ENCODE data around the gene TP53I13. TPM values are rescaled to one million over a fixed set of nuclear protein-coding genes. Genes with fewer than 3 reads are reported as not detected.
A peak's percentile ranks its signal among the peaks of the same experiment; 100 is the strongest.

Gene TP53I13
- total and polyA plus RNA-seq, 10 of the 15 experiments (the other 5 are each of a cell fraction or from before 2014, with no cell fraction given), result 0.31 to 45.1 (median 19.5) TPM; not detected in 1

DNA sequence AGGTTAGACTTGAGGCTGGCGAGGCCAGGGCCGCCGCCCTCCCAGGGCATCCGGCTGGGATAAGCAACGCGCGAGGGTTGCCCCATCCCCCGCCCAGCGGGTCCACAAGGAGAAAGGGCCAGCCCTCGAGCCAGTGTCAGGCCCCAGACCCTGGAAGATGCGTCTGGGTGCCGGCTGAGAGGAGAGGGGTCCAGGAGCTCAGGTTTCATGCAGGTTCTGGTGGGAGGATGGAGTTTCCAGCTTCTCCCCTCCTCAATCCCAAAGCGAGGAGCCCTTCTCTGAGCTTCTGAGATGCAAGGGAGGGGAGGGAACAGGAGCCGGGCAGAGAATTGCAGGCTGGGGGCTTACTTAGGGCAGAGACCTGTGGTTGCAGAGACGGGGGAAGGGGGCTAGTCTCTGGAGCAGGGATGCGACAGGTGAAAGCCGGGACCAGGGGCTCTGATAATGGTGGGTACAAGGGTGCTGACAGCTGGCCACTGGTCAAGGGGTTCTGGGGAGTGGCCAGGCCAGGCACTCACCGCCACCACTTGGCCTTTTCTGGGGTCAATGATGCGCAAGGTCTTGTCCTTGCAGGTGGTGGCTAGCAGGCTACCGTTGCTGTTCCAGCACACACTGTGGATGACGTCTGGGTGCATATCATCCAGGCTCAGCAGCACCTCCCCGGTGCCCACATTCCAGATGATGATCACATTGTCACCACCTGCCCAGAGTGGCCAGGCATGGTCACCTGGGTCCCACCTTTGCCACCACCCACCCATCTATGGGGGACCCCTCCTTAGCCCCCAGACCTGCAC, 50.0 kb downstream of the TP53I13 start:
- ChIA-PET SMC1A (ENCODE audit: uncharacterized antibody, unreplicated experiment) (interaction anchor here (0.6 to 3.7 kb wide), 17 partner anchors 21 to 759 kb away, joined by 3 to 22 read pairs (median 5); partner anchors contain the start of genes ANKRD13B and SSH2), RAD21 (ENCODE audit: unreplicated experiment) (interaction anchor here (0.6 to 4.1 kb wide), 19 partner anchors 18 to 474 kb away, joined by 3 to 65 read pairs (median 9); partner anchors contain the start of genes ABHD15, ANKRD13B and SSH2), CTCF (interaction anchor here (0.7 to 7.1 kb wide), 50 partner anchors 9 to 475 kb away, joined by 3 to 114 read pairs (median 7); partner anchors contain the start of genes ABHD15, ANKRD13B and SSH2), POLR2A (interaction anchor here (0.7 to 1.9 kb wide), 4 partner anchors 8 to 312 kb away, joined by 3 to 10 read pairs (median 6); partner anchors contain the start of genes ABHD15 and SSH2)
- intact Hi-C loops (cut with micrococcal nuclease; ENCODE audit: unreplicated experiment) (loop anchor here (10.0 kb wide), 2 partner anchors 84 to 316 kb away; partner anchors contain the start of gene SSH2), in situ Hi-C loops (cut with MboI) (no loop called here)
- Histone ChIP-seq H3K27ac (ENCODE audit: control insufficient read depth, insufficient read depth) (no peak overlapping the region), H3K9ac (ENCODE audit: control insufficient read depth, insufficient read depth, low read length) (no peak overlapping the region; the same call in 1 of the 2 replicates), H3K36me3 (ENCODE audit: control insufficient read depth in 2 of 2, insufficient read depth in 2 of 2, low read length in 1 of 2) (no peaks in the 10 kb centered on the region), H3K9me3 (replicated peaks; ENCODE audit: control insufficient read depth, insufficient read depth, low read length) (no peaks in the 10 kb centered on the region; the same call in 2 of the 3 replicates), H3K79me2 (ENCODE audit: control insufficient read depth, insufficient read depth, low read length) (no peaks in the 10 kb centered on the region), H3K4me2 (ENCODE audit: control insufficient read depth, insufficient read depth) (peak overlapping the region; percentile 98), H3K4me3 (0 out of 2 replicates have a peak overlapping the region, but pooled peaks have one; percentile 67), H2AFZ (ENCODE audit: control insufficient read depth, low read depth, low read length) (0 out of 2 replicates have a peak overlapping the region, but pooled peaks have one; percentile 85), H3K4me1 (ENCODE audit: control insufficient read depth, insufficient read depth, low read length) (peaks cover 43% of the 10 kb centered on the region), H4K20me1 (ENCODE audit: control insufficient read depth, insufficient read depth) (no peaks in the 10 kb centered on the region; the same call in 1 of the 2 replicates), H3K27me3 (replicated peaks in 1 of 2; ENCODE audit: control insufficient read depth in 2 of 2, insufficient read depth in 2 of 2, low read length in 1 of 2) (peaks cover 4 to 6% of the 10 kb centered on the region in 2 experiments; a peak in 3 of 4 replicates)
- 47% methylated on average over 18 of the region's 22 CpGs for WGBS (ENCODE audit: insufficient coverage, insufficient replicate concordance, low lambda C conversion rate, missing lambda C conversion rate)
- ATAC-seq (peak; percentile 1), FAIRE-seq (no peak), DNase-seq (ENCODE audit: low read depth, low spot score) (no peak)
- BruUV-seq (replicated peaks), result no TSS peak
- TF ChIP-seq GATAD2B (conservative IDR thresholded peaks at IDR 0.05; ENCODE audit: low read depth) (no peak), NR2C1 (IDR thresholded peaks at IDR 0.05) (no peak), JUND (IDR thresholded peaks at IDR 0.05; ENCODE audit: low read depth, low read length) (no peak), ZBTB33 (IDR thresholded peaks at IDR 0.05) (no peak), DPF2 (IDR thresholded peaks at IDR 0.05) (no peak), YBX1 (IDR thresholded peaks at IDR 0.05) (no peak), CHD1 (IDR thresholded peaks at IDR 0.05; ENCODE audit: low read depth, low read length) (no peak), RUNX3 (IDR thresholded peaks at IDR 0.05; ENCODE audit: low read length) (no peak), TAF1 (IDR thresholded peaks at IDR 0.05; ENCODE audit: borderline replicate concordance, low read depth, low read length) (no peak), POLR2A (IDR thresholded peaks at IDR 0.05; ENCODE audit: low read depth, low read length) (no peak), RELA (IDR thresholded peaks at IDR 0.05; ENCODE audit: borderline replicate concordance, partially characterized antibody) (no peak)
- TF ChIP-seq, protein P1, sequence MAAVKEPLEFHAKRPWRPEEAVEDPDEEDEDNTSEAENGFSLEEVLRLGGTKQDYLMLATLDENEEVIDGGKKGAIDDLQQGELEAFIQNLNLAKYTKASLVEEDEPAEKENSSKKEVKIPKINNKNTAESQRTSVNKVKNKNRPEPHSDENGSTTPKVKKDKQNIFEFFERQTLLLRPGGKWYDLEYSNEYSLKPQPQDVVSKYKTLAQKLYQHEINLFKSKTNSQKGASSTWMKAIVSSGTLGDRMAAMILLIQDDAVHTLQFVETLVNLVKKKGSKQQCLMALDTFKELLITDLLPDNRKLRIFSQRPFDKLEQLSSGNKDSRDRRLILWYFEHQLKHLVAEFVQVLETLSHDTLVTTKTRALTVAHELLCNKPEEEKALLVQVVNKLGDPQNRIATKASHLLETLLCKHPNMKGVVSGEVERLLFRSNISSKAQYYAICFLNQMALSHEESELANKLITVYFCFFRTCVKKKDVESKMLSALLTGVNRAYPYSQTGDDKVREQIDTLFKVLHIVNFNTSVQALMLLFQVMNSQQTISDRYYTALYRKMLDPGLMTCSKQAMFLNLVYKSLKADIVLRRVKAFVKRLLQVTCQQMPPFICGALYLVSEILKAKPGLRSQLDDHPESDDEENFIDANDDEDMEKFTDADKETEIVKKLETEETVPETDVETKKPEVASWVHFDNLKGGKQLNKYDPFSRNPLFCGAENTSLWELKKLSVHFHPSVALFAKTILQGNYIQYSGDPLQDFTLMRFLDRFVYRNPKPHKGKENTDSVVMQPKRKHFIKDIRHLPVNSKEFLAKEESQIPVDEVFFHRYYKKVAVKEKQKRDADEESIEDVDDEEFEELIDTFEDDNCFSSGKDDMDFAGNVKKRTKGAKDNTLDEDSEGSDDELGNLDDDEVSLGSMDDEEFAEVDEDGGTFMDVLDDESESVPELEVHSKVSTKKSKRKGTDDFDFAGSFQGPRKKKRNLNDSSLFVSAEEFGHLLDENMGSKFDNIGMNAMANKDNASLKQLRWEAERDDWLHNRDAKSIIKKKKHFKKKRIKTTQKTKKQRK (IDR thresholded peaks at IDR 0.05; ENCODE audit: low read depth, low read length), result no peak
